Endothelial cell of coronary artery (primary cell): ENCODE data around the gene ARL6IP4. TPM values are rescaled to one million over a fixed set of nuclear protein-coding genes. Genes with fewer than 3 reads are reported as not detected.

Experiments
- total RNA-seq: library from RNA; depleted of rRNA; stranded (reverse); fragments of >200 nt; gene quantifications from 2 replicates; pipeline ENCODE4 v1.2.3, GENCODE V29; 2014

ARL6IP4 gene
- total RNA-seq: 213 and 245 TPM in 2 replicates

GRCh38 chr12:122980183-122981035 is at the start of gene ARL6IP4:
Gene ARL6IP4, plus strand, starts transcription at chr12:122980681. Its CDS starts 459 bp downstream, at chr12:122981140.

GRCh38 chr12:122965851-122966742 is 14.4 kb upstream of the ARL6IP4 start, which contains the start of gene ABCB9:
Gene ABCB9, minus strand, starts transcription at chr12:122966463. Its CDS starts 6,228 bp downstream, at chr12:122960235.

GRCh38 chr12:122974892-122975789 is 5.3 kb upstream of the ARL6IP4 start, which contains the start of gene OGFOD2:
Gene OGFOD2, plus strand, starts transcription at chr12:122975244. Its CDS starts 8 bp downstream, at chr12:122975252.

Other genes with a start within 250 kb of the ARL6IP4 start
- gene HCAR1, start 249.8 kb upstream of the ARL6IP4 start, total RNA-seq: under 0.01 TPM in 2 replicates
- gene DENR, start 227.9 kb upstream of the ARL6IP4 start, total RNA-seq: 34.2 and 41.2 TPM in 2 replicates
- 0.36 and 0.38 TPM in 2 replicates for gene CCDC62, start 206.1 kb upstream of the ARL6IP4 start, total RNA-seq
- 117 and 123 TPM in 2 replicates for gene HIP1R, start 145.2 kb upstream of the ARL6IP4 start, total RNA-seq
- gene VPS37B, start 84.6 kb upstream of the ARL6IP4 start, total RNA-seq: 13.6 and 13.8 TPM in 2 replicates
- gene ABCB9, start 14.2 kb upstream of the ARL6IP4 start, total RNA-seq: 9.5 and 10.3 TPM in 2 replicates
- gene OGFOD2, start 5.4 kb upstream of the ARL6IP4 start, total RNA-seq: 9.3 and 12.1 TPM in 2 replicates
- gene PITPNM2, start 170.4 kb downstream of the ARL6IP4 start, total RNA-seq: 4.6 and 9.7 TPM in 2 replicates